Measurements from ENCODE around the gene PPP3R1.

PPP3R1 gene

GRCh38 chr2:68252400-68253218 lies at the start of gene PPP3R1:
Gene PPP3R1 (minus strand): TSS chr2:68252532. CDS start chr2:68252127, 405 bp downstream.
- DNase-seq (ENCODE audit: low spot score): peak; percentile 98

- no peak for DNase-seq (ENCODE audit: low spot score)
Observed at GRCh38 chr2:68295516-68295915, 43.2 kb upstream of the PPP3R1 start.

DNA sequence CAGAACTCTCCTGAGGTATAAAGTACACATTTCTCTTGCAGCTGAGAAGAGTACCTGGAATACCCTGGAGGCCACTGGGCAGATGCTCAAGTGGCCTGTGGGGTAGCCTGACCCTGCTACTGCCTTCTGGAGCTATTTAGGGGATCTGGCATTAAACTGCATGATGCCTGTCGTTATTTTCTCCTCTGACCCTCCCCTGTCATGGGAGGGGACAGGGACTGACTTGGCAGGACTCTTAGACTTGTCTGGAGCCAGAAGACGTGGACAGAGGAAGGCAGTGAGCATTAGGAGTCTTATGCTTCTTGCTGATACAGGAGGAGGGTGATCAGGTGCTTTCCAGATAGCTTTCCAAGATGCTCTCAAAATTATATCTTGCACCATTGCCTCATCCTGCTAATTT lies 42.6 kb upstream of the PPP3R1 start:
- DNase-seq (ENCODE audit: low spot score): no peak

DNA sequence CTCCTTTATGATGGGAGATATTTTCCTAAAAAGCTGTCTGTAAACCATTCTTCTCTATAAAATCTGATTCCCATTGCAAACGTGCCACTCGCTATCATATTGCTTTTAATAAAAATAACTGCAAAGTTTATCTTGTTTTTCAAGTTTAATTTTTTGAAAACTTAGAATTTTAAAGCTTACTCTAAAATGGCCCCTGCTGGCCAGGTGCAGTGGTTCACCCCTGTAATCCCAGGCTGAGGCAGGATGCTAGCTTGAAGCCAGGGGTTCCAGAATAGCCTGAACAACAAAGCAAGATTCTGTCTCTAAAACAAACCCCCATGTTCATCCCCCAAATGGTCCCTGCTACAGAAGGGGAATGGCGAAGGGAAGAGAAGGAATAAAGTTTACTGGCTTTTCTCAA lies 41.9 kb upstream of the PPP3R1 start:
- no peak for DNase-seq (ENCODE audit: low spot score)

DNA sequence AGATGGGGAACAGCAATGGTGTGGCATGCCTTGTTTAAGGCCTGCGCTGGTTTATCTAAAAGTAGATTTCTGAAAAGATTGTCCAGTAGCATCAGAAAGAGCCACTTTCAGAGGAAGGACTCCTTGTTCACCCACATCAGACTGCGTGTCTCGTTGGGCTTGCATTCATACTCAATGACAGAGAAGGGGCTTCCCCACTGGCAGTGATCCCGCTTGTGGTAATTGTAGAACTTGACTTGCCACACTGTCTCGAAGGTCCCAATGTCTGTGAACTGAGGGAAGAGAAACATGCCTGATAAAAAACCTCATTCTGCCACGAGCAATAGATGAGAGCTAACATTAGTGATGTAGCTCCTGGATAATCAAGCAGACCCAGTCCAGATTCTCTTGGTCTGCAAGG lies 41.4 kb upstream of the PPP3R1 start:
- DNase-seq (ENCODE audit: low spot score): no peak

DNA sequence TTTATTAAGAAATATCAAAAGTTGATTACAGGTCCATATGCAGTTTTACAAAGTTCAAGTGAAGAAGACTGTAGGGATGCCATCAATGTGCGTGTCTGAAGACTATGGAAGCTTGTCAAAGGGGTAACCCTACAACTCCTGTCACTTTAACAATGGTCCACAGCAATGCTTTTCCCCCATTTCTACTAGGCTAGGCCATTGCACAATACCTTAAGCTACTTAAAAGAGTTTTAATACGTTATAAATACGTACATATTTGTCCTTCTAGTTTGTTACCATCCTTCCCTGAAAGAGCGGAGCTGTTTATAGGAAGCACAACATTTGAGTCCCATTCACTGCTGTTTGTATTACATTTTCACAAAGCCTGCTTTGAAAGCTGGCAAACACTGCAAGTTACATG lies 40.7 kb upstream of the PPP3R1 start:
- no peak for DNase-seq (ENCODE audit: low spot score)

- no peak for DNase-seq (ENCODE audit: low spot score)
Observed at GRCh38 chr2:68292108-68292710, 39.9 kb upstream of the PPP3R1 start.

- no peak for DNase-seq (ENCODE audit: low spot score)
Observed at GRCh38 chr2:68291314-68291713, 39.0 kb upstream of the PPP3R1 start.

DNA sequence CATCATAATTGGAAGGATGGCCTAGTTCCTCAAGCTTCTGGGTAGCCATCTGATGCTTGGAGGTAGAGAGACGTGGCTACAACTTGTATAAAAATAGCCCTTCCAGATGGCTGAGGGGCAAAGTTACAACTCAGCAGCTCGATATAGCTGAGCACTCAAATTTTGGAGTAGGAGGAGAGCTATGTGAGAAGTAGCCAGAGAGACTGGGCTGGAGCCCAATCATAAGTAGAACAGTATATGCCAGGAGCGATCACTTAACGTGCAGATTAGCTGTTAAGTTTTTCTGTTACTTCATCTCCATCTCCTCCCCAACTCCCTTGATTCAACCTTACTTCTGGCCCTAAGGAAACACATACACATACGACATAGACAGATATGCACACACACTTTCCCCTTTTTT lies 38.6 kb upstream of the PPP3R1 start:
- no peak for DNase-seq (ENCODE audit: low spot score)

GRCh38 chr2:68287580-68288441 lies 35.5 kb upstream of the PPP3R1 start:
- DNase-seq (ENCODE audit: low spot score): no peak

GRCh38 chr2:68284896-68285295 lies 32.6 kb upstream of the PPP3R1 start:
- no peak for DNase-seq (ENCODE audit: low spot score)

DNA sequence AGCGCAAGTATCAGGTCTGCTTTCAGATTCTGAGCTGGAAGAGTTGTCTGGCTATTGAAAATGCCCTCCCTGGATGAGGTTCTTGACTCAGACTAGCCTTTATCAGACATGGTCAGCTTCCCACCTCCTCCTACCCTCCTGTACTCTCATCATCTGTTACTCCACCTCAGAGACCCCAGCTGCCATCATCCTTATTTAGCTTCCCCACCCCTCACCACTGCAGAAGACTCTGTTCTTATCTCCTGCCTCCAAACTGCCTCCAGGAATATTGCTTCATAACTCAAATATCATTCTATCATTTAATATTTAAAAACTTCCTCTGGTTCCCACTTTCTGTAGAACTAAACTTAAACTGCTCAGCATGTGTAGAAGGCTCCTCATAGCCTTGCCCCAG lies 31.1 kb upstream of the PPP3R1 start:
- no peak for DNase-seq (ENCODE audit: low spot score)

- no peak for DNase-seq (ENCODE audit: low spot score)
Observed at GRCh38 chr2:68282811-68283418, 30.6 kb upstream of the PPP3R1 start.

DNA sequence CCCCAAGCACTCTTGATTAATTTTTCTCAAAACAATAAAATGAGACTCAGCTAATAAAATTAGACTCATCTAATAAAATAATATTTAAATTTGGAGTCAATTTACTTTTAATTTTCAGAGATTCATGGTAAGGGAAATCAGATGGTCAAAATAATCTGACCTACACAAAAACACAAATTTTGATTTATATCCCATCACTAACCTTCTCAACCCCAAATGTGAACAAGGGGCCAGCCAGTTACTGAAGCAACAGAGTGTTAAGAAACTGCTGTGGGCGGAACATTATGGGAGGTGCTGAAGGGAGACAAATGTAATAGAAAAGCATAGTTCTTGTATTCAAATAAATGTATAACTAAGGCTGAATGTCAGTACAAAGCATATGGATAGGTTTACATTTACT lies 28.5 kb upstream of the PPP3R1 start:
- DNase-seq (ENCODE audit: low spot score): no peak

DNA sequence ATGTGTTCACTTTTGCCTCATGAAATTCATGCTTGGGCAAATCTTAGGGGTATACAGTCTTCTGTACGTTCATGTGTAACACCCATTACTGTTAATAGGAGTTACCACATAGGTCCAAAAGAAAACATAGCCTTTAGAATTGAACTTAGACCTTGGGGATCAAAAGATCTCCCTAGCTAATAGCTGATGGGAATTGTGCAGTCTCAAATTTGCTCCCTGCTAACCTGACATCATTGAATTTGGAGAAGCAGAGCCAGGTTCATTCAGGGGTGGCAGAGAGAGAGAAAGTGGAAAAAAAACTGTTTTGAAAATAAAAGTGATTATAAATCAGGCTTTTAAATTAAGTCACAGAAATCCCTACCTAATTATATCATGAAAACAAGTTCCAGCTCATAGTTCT lies 28.0 kb upstream of the PPP3R1 start:
- DNase-seq (ENCODE audit: low spot score): no peak

- DNase-seq (ENCODE audit: low spot score): no peak
Observed at GRCh38 chr2:68279691-68280090, 27.4 kb upstream of the PPP3R1 start.

DNA sequence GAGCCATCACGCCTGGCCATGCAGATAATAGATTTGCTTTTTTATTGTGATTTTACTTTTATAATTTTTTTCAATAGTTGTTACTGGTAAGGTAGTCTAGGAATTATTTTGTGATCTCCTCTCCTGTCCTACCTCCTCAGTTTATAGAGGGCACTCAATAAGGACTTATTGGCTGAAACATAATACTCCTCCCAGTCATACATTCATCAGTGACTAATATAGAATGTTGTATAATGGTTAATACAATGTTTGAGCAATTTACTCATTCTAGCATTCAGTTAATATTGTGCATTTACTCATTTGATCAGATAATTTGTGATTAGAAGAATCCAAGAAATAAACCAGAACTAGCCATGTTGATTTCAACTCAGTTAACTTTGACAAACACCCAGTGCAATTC lies 25.8 kb upstream of the PPP3R1 start:
- DNase-seq (ENCODE audit: low spot score): no peak

GRCh38 chr2:68274022-68274421 lies 21.7 kb upstream of the PPP3R1 start:
- DNase-seq (ENCODE audit: low spot score): no peak

DNA sequence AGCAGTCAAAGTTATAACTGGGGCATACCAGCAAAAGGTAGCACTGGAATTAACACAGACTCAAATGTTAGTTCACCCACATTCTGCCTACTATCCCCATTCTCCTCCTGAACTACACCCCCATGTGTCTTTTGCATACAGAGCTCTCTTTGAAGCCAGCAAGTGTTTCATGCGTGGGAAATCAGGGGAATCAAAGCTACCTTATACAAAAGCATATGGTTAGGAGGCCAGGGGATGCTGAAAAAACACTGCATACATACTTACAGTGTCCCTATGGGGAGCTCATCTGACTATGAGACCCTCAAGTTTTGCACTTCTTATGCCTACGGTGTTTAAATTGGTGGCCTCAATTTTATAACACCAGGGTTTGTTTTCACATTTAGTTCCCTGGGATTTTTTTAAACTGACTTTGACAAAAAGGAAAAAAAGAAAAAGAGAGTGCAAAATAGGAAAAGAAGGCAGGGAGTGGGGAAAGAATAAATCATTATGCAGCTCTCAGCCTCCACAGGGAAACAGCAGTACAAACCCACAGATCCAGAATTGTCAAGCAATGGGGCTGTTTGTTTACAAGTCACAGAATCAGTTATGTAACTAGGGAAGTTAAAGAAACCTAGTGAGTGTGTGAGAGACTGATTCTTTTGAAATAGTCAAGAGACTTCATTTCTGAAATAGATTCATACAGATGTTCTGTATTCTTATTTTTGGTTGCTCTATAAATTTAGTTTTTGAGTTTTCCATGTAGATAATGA lies 20.1 kb upstream of the PPP3R1 start:
- no peak for DNase-seq (ENCODE audit: low spot score)

- DNase-seq (ENCODE audit: low spot score): no peak
Observed at GRCh38 chr2:68266655-68267054, 14.3 kb upstream of the PPP3R1 start.

- DNase-seq (ENCODE audit: low spot score): no peak
Observed at GRCh38 chr2:68263632-68264031, 11.3 kb upstream of the PPP3R1 start.

GRCh38 chr2:68258851-68259250 lies 6.5 kb upstream of the PPP3R1 start:
- no peak for DNase-seq (ENCODE audit: low spot score)

All from left forelimb (tissue), 1 donor.